Neural cell (in vitro differentiated cells): ENCODE data around the gene CDH7. TPM values are rescaled to one million over a fixed set of nuclear protein-coding genes. Genes with fewer than 3 reads are reported as not detected.

Source experiments
- H2AFZ ChIP-seq: fragments of 200-600, 300-800 bp; sonication (generic), shearing (Covaris generic); 2 replicates; pipeline ENCODE4 v1.6.0; 2014; ENCODE audit warnings: low read depth, mild to moderate bottlenecking, antibody characterized with exemption, low read length, moderate library complexity
- H3F3A ChIP-seq: fragments of 200-600 bp; shearing (Covaris generic); 2 replicates; pipeline ENCODE4 v1.6.1; 2016; ENCODE audit warnings: mild to moderate bottlenecking, moderate library complexity, mixed read lengths, antibody characterized with exemption, low read length; ENCODE audit not compliant: insufficient read depth, poor library complexity, severe bottlenecking
- H3K27ac ChIP-seq: fragments of 200-600, 300-800 bp; sonication (generic), shearing (Covaris generic); 2 replicates; pipeline ENCODE4 v1.5.1; 2014; ENCODE audit warnings: mild to moderate bottlenecking, low read length, moderate library complexity
- H3K27me3 ChIP-seq: fragments of 300-800, 200-600 bp; sonication (generic), shearing (Covaris generic); 2 replicates; pipeline ENCODE4 v1.6.0; 2014; ENCODE audit warnings: mild to moderate bottlenecking, low read depth, low read length, moderate library complexity; ENCODE audit not compliant: insufficient read depth
- H3K36me3 ChIP-seq: fragments of 300-800, 200-600 bp; sonication (generic), shearing (Covaris generic); 2 replicates; pipeline ENCODE4 v1.5.1; 2014; ENCODE audit warnings: mild to moderate bottlenecking, antibody characterized with exemption, low read length, moderate library complexity; ENCODE audit not compliant: insufficient read depth
- H3K4me2 ChIP-seq: fragments of 300-800, 200-600 bp; sonication (generic), shearing (Covaris generic); 2 replicates; pipeline ENCODE4 v1.6.0; 2014; ENCODE audit warnings: mild to moderate bottlenecking, low read length
- H3K4me3 ChIP-seq: fragments of 300-800, 200-600 bp; sonication (generic), shearing (Covaris generic); 2 replicates; pipeline ENCODE4 v1.5.1; 2014; ENCODE audit warnings: mild to moderate bottlenecking, low read length, moderate library complexity
- H3K79me2 ChIP-seq: fragments of 200-600 bp; shearing (Covaris generic); replicated peaks from 2 replicates; pipeline ENCODE4 v1.6.0; 2014; ENCODE audit warnings: mild to moderate bottlenecking, low read length, moderate library complexity; ENCODE audit not compliant: insufficient read depth
- H3K9ac ChIP-seq: fragments of 300-800, 200-600 bp; sonication (generic), shearing (Covaris generic); 2 replicates; pipeline ENCODE4 v1.6.1; 2016; ENCODE audit warnings: mild to moderate bottlenecking, low read length, mixed read lengths
- H3K9me2 ChIP-seq: fragments of 200-600 bp; shearing (Covaris generic); 2 replicates; pipeline ENCODE4 v1.6.1; 2016; ENCODE audit warnings: mild to moderate bottlenecking, low read length, mixed read lengths; ENCODE audit not compliant: insufficient read depth
- H3K9me3 ChIP-seq: fragments of 200-600, 300-800 bp; sonication (generic), shearing (Covaris generic); 2 replicates; pipeline ENCODE4 v1.6.1; 2016; ENCODE audit warnings: mild to moderate bottlenecking, mixed run types, low read length, moderate library complexity, mixed read lengths
- H4K20me1 ChIP-seq: fragments of 200-600 bp; shearing (Covaris generic); 2 replicates; pipeline ENCODE4 v1.6.1; 2016; ENCODE audit warnings: mild to moderate bottlenecking, mixed run types; ENCODE audit not compliant: insufficient read depth
- CTCF ChIP-seq: fragments of 450-650 bp; IDR thresholded peaks from 2 replicates; pipeline ENCODE4 v1.5.1; 2014; ENCODE audit warnings: antibody characterized with exemption, mild to moderate bottlenecking, moderate library complexity; ENCODE audit not compliant: poor library complexity, severe bottlenecking
- EP300 ChIP-seq: fragments of 450-650 bp; conservative IDR thresholded peaks from 2 replicates; pipeline ENCODE4 v1.6.1; 2014; ENCODE audit warnings: antibody characterized with exemption, mild to moderate bottlenecking, moderate library complexity; ENCODE audit not compliant: poor library complexity, severe bottlenecking
- EZH2 ChIP-seq: fragments of 200-600, 300-800 bp; shearing (Covaris generic), sonication (generic); IDR thresholded peaks from 2 replicates; pipeline ENCODE4 v1.6.1; 2014; ENCODE audit warnings: antibody characterized with exemption, low read length, borderline replicate concordance, mild to moderate bottlenecking; ENCODE audit not compliant: insufficient read depth, poor library complexity, severe bottlenecking
- MXI1 ChIP-seq: fragments of 450-650 bp; conservative IDR thresholded peaks from 2 replicates; pipeline ENCODE4 v1.6.1; 2014; ENCODE audit warnings: antibody characterized with exemption, mild to moderate bottlenecking; ENCODE audit not compliant: poor library complexity, severe bottlenecking
- POLR2AphosphoS5 ChIP-seq: IDR thresholded peaks from 2 replicates; pipeline ENCODE4 v1.6.1; 2012
- RAD21 ChIP-seq: fragments of 450-650 bp; conservative IDR thresholded peaks from 2 replicates; pipeline ENCODE4 v1.6.1; 2014; ENCODE audit warnings: antibody characterized with exemption, mild to moderate bottlenecking, moderate library complexity
- REST ChIP-seq: IDR thresholded peaks from 2 replicates; pipeline ENCODE4 v1.6.1; 2012; ENCODE audit warnings: borderline replicate concordance
- SMC3 ChIP-seq: fragments of 450-650 bp; conservative IDR thresholded peaks from 2 replicates; pipeline ENCODE4 v1.6.1; 2014; ENCODE audit warnings: antibody characterized with exemption, mild to moderate bottlenecking, moderate library complexity; ENCODE audit not compliant: poor library complexity
- TAF1 ChIP-seq: IDR thresholded peaks from 2 replicates; pipeline ENCODE4 v1.6.1; 2012; ENCODE audit warnings: low read depth
- polyA plus RNA-seq: library from polyadenylated mRNA; depleted of rRNA; stranded (reverse); fragments of >200 nt; gene quantifications from 2 replicates; pipeline ENCODE4 v1.2.3, GENCODE V29; 2014

The CDH7 gene
- polyA plus RNA-seq, 1 donor from 2014 or later = 7.4 TPM

- Histone ChIP-seq H3K9me2 (no peaks in the 10 kb centered on the region), H3K36me3 (no peaks in the 10 kb centered on the region), H3K79me2 (no peaks in the 10 kb centered on the region), H3K27me3 (no peaks in the 10 kb centered on the region), H3K27ac (peak overlapping the region; percentile 25), H3K9me3 (no peaks in the 10 kb centered on the region), H3K4me3 (no peak overlapping the region), H3F3A (peaks cover 8% of the 10 kb centered on the region), H3K9ac (no peak overlapping the region), H3K4me2 (no peak overlapping the region), H2AFZ (no peak overlapping the region), H4K20me1 (no peaks in the 10 kb centered on the region)
- TF ChIP-seq SMC3 (no peak), EZH2 (no peak), TAF1 (no peak), CTCF (no peak), RAD21 (no peak), EP300 (peak; percentile 92), MXI1 (no peak), POLR2AphosphoS5 (peak; percentile 71), REST (peak; percentile 80)
Measured at GRCh38 chr18:65922103-65922502, 171.3 kb downstream of the CDH7 start.

GRCh38 chr18:65924904-65925303 lies 174.1 kb downstream of the CDH7 start:
- Histone ChIP-seq H3F3A (no peaks in the 10 kb centered on the region), H2AFZ (no peak overlapping the region), H3K9me2 (no peaks in the 10 kb centered on the region), H4K20me1 (no peaks in the 10 kb centered on the region), H3K27me3 (no peaks in the 10 kb centered on the region), H3K79me2 (no peaks in the 10 kb centered on the region), H3K36me3 (no peaks in the 10 kb centered on the region), H3K4me2 (no peak overlapping the region), H3K9me3 (no peaks in the 10 kb centered on the region), H3K4me3 (no peak overlapping the region), H3K27ac (no peak overlapping the region), H3K9ac (no peak overlapping the region)
- TF ChIP-seq REST = no peak
- TF ChIP-seq SMC3 = no peak
- no peak for TF ChIP-seq MXI1
- TF ChIP-seq TAF1 = no peak
- TF ChIP-seq RAD21 = no peak
- TF ChIP-seq EP300 = no peak
- TF ChIP-seq POLR2AphosphoS5 = no peak
- TF ChIP-seq CTCF = no peak
